Caco-2 (cell line): ENCODE data around the gene BBC3. TPM values are rescaled to one million over a fixed set of nuclear protein-coding genes. Genes with fewer than 3 reads are reported as not detected.
A peak's percentile ranks its signal among the peaks of the same experiment; 100 is the strongest.

ENCODE experiments used
- BruUV-seq: library from RNA; stranded (reverse); fragments of 400-500 nt; replicated peaks from 2 replicates; lab custom pipeline; 2021; lab: Mats Ljungman, UMichigan
- CTCF ChIA-PET: fragments of 300-600 bp; sonication (Branson Sonifier 250); formaldehyde crosslinking; loops from one replicate; lab custom pipeline; 2022; ENCODE audit warnings: antibody characterized with exemption; lab: Charles Lee
- POLR2A ChIA-PET: fragments of 300-600 bp; sonication (Branson Sonifier 250); formaldehyde crosslinking; loops from one replicate; lab custom pipeline; 2022; ENCODE audit warnings: antibody characterized with exemption; lab: Charles Lee
- DNase-seq, 2 experiments: peaks; one replicate each; pipeline versions ENCODE4 v3.0.0 to v3.0.0-alpha.2; 2020 to 2022
- H3K27me3 ChIP-seq: replicated peaks from 2 replicates; pipeline ENCODE4 v1.6.0; 2011; ENCODE audit warnings: low read length; ENCODE audit not compliant: control insufficient read depth, insufficient read depth
- H3K36me3 ChIP-seq: 2 replicates; pipeline ENCODE4 v1.5.1; 2011; ENCODE audit warnings: low read length; ENCODE audit not compliant: control insufficient read depth, insufficient read depth
- H3K4me1 ChIP-seq: fragments of 250-450 bp; sonication (Bioruptor Pico); 2 replicates; pipeline ENCODE4 v1.5.1; 2020; ENCODE audit warnings: mild to moderate bottlenecking
- H3K4me3 ChIP-seq: 2 replicates; pipeline ENCODE4 v1.5.1; 2011; ENCODE audit warnings: low read depth, mild to moderate bottlenecking, control low read depth, low read length
- H3K9me3 ChIP-seq: fragments of 250-450 bp; sonication (Bioruptor Pico); 2 replicates; pipeline ENCODE4 v1.5.1; 2020; ENCODE audit warnings: mild to moderate bottlenecking, moderate library complexity
- H3K27ac Mint-ChIP-seq: one replicate; pipeline ENCODE4 v1.8.0; 2022; ENCODE audit warnings: mixed read lengths; ENCODE audit not compliant: unreplicated experiment
- H3K27me3 Mint-ChIP-seq: one replicate; pipeline ENCODE4 v1.8.0; 2022; ENCODE audit warnings: mixed read lengths; ENCODE audit not compliant: insufficient read depth, unreplicated experiment
- H3K36me3 Mint-ChIP-seq: one replicate; pipeline ENCODE4 v1.8.0; 2022; ENCODE audit warnings: mild to moderate bottlenecking, mixed read lengths; ENCODE audit not compliant: insufficient read depth, unreplicated experiment
- H3K4me1 Mint-ChIP-seq: one replicate; pipeline ENCODE4 v1.8.0; 2022; ENCODE audit warnings: low read depth, mixed read lengths; ENCODE audit not compliant: unreplicated experiment
- H3K4me3 Mint-ChIP-seq: one replicate; pipeline ENCODE4 v1.8.0; 2022; ENCODE audit warnings: mild to moderate bottlenecking, moderate library complexity, mixed read lengths; ENCODE audit not compliant: unreplicated experiment
- H3K9me3 Mint-ChIP-seq: one replicate; pipeline ENCODE4 v1.8.0; 2022; ENCODE audit warnings: mixed read lengths; ENCODE audit not compliant: unreplicated experiment
- intact Hi-C: fragments of 100-400 bp; cut with micrococcal nuclease; formaldehyde crosslinking; loops from one replicate; pipeline ENCODE4 v1.10.0; 2022; ENCODE audit not compliant: unreplicated experiment
- total RNA-seq: library from RNA; stranded (reverse); gene quantifications from 2 replicates; pipeline ENCODE4 v1.2.3, GENCODE V29; 2022
- TF ChIP-seq, protein P1 (sequence below), 2 experiments: fragments of 200-600 bp in 1 of 2; IDR thresholded peaks; 1 replicate in 1 of 2; 2 replicates in 1 of 2; pipeline versions ENCODE4 v1.5.1 to v1.8.0; 2011 to 2022; ENCODE audit warnings: antibody characterized with exemption in 1 of 2, control low read depth in 1 of 2, inconsistent platforms in 1 of 2, low read depth in 1 of 2, low read length in 1 of 2, mild to moderate bottlenecking in 1 of 2, moderate library complexity in 1 of 2; ENCODE audit not compliant: insufficient read depth in 1 of 2, severe bottlenecking in 1 of 2, unreplicated experiment in 1 of 2

BBC3 gene
- total RNA-seq, 1 experiment from 2014 or later: 10.5 TPM

DNA sequence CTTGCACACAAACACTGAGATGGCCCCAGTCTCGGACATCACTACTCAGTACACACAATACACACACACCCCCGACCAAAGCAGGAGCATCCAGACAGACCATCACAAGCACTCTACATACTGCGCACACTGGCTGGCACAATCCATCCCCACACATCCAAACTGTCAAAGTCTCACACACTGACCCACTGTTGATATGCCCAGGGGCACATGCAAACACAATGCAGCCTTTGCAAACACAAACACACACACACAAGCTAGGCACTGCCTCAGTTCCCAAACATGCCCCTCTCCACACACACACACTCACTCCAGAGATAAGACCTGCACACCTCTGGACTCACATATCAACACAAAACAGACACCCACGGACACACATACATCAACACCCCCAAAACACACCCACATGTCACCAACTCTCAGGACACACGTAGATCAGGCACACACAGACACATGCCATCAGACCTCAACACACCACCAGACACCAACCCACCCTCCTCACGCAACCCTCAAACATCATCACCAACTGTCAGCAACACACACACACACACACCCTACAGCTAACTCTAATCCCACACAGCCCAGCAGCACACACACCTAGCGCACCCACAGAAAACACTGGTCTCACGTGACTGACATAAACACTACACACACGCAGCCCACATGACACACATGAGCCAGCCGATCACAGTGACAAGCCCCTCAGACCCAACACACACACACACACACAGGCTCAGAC is 1.9 kb downstream of the BBC3 start:
- ChIA-PET POLR2A (no interaction called here), CTCF (interaction anchor here (1.0 to 4.1 kb wide), 2 partner anchors 15 kb away, joined by 3 to 64 read pairs; no protein-coding TSS in a partner anchor)
- H3K4me3 Mint-ChIP-seq: no peak overlapping the region
- no peaks in the 10 kb centered on the region for H3K27me3 ChIP-seq
- no peaks in the 10 kb centered on the region for H3K36me3 ChIP-seq
- H3K36me3 Mint-ChIP-seq: peaks cover 33% of the 10 kb centered on the region
- H3K4me1 ChIP-seq: peaks cover 41% of the 10 kb centered on the region
- TF ChIP-seq, protein P1, sequence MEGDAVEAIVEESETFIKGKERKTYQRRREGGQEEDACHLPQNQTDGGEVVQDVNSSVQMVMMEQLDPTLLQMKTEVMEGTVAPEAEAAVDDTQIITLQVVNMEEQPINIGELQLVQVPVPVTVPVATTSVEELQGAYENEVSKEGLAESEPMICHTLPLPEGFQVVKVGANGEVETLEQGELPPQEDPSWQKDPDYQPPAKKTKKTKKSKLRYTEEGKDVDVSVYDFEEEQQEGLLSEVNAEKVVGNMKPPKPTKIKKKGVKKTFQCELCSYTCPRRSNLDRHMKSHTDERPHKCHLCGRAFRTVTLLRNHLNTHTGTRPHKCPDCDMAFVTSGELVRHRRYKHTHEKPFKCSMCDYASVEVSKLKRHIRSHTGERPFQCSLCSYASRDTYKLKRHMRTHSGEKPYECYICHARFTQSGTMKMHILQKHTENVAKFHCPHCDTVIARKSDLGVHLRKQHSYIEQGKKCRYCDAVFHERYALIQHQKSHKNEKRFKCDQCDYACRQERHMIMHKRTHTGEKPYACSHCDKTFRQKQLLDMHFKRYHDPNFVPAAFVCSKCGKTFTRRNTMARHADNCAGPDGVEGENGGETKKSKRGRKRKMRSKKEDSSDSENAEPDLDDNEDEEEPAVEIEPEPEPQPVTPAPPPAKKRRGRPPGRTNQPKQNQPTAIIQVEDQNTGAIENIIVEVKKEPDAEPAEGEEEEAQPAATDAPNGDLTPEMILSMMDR (IDR thresholded peaks at IDR 0.05; ENCODE audit: insufficient read depth in 1 of 2, low read depth in 1 of 2, low read length in 1 of 2, severe bottlenecking in 1 of 2, unreplicated experiment in 1 of 2): no peak
- no peak overlapping the region for H3K27ac Mint-ChIP-seq
- H3K4me1 Mint-ChIP-seq: peaks cover 21% of the 10 kb centered on the region
- H3K9me3 Mint-ChIP-seq: no peaks in the 10 kb centered on the region
- intact Hi-C loops: loop anchor here (1.0 kb wide), 1 partner anchor 15 kb away; no protein-coding TSS in a partner anchor
- H3K27me3 Mint-ChIP-seq: no peaks in the 10 kb centered on the region
- no peaks in the 10 kb centered on the region for H3K9me3 ChIP-seq
- H3K4me3 ChIP-seq: peak overlapping the region; percentile 96
- no peak for DNase-seq
- BruUV-seq: no TSS peak

GRCh38 chr19:47228168-47228936 is 2.6 kb downstream of the BBC3 start:
- Histone ChIP-seq H3K27me3 (no peaks in the 10 kb centered on the region), H3K4me1 (peaks cover 41% of the 10 kb centered on the region), H3K36me3 (0 out of 2 replicates have a peak, but pooled peaks cover 2% of the 10 kb centered on the region), H3K9me3 (no peaks in the 10 kb centered on the region), H3K4me3 (peak overlapping the region; percentile 61)
- BruUV-seq: no TSS peak
- intact Hi-C loops: loop anchor here (1.0 kb wide), 1 partner anchor 16 kb away; no protein-coding TSS in a partner anchor
- DNase-seq: peak; percentile 67 to 73
- ChIA-PET CTCF (interaction anchor here (4.1 kb wide), 1 partner anchor 16 kb away, joined by 64 read pairs; no protein-coding TSS in a partner anchor), POLR2A (interaction anchor here (0.6 to 3.9 kb wide), 3 partner anchors 15 to 28 kb away, joined by 3 to 55 read pairs (median 3); partner anchors contain the start of gene CCDC9)
- no peak overlapping the region for H3K4me3 Mint-ChIP-seq
- H3K4me1 Mint-ChIP-seq: peaks cover 21% of the 10 kb centered on the region
- no peak overlapping the region for H3K27ac Mint-ChIP-seq
- H3K9me3 Mint-ChIP-seq: no peaks in the 10 kb centered on the region
- TF ChIP-seq, protein P1 (IDR thresholded peaks at IDR 0.05; ENCODE audit: insufficient read depth in 1 of 2, low read depth in 1 of 2, low read length in 1 of 2, severe bottlenecking in 1 of 2, unreplicated experiment in 1 of 2): no peak
- peaks cover 33% of the 10 kb centered on the region for H3K36me3 Mint-ChIP-seq
- H3K27me3 Mint-ChIP-seq: no peaks in the 10 kb centered on the region
